Testis (tissue), 2 donors: ENCODE measurements around the gene NAP1L1.

Source experiments
- CTCF ChIP-seq, 3 experiments: fragments of 450-650 bp in 2 of 3; fragments of 200-600 bp in 1 of 3; sonication (generic) in 1 of 3; IDR thresholded peaks; one replicate each; pipeline ENCODE4 v1.5.1; 2016 to 2019; ENCODE audit warnings: antibody characterized with exemption in 3 of 3, mild to moderate bottlenecking in 2 of 3, moderate library complexity in 1 of 3
- POLR2A ChIP-seq: fragments of 450-650 bp; IDR thresholded peaks from one replicate; pipeline ENCODE4 v1.6.1; 2017; ENCODE audit warnings: antibody characterized with exemption, mild to moderate bottlenecking, moderate library complexity

- no peak for TF ChIP-seq CTCF (IDR thresholded peaks at IDR 0.05)
- TF ChIP-seq POLR2A: peak; percentile 45
Observed at GRCh38 chr12:76083904-76084862, at the start of gene NAP1L1.
